B cell (primary cell): Measurements from ENCODE around the gene FAF1. TPM values are rescaled to one million over a fixed set of nuclear protein-coding genes. Genes with fewer than 3 reads are reported as not detected.

Experiments used
- ATAC-seq: fragments of 200-7000 bp; cut with Tn5 transposase; one replicate; pipeline ENCODE4 v1.10.0; 2021; ENCODE audit warnings: low read depth, mild to moderate bottlenecking, moderate number of reproducible peaks, moderate library complexity
- CTCF ChIA-PET: fragments of 350-600 bp; sonication (Branson Sonifier 250); formaldehyde crosslinking; loops from one replicate; lab custom pipeline; 2021; ENCODE audit warnings: antibody characterized with exemption, inconsistent platforms; lab: Charles Lee
- POLR2A ChIA-PET: fragments of 350-600 bp; sonication (Branson Sonifier 250); formaldehyde crosslinking; loops from one replicate; lab custom pipeline; 2021; ENCODE audit warnings: antibody characterized with exemption; lab: Charles Lee
- DNase-seq: peaks from one replicate; pipeline ENCODE4 v3.0.0; 2013
- H2AFZ ChIP-seq: 2 replicates; pipeline ENCODE4 v1.6.1; 2012; ENCODE audit warnings: mild to moderate bottlenecking, low read depth, low read length; ENCODE audit not compliant: insufficient read depth, poor library complexity, severe bottlenecking
- H3K27ac ChIP-seq, 2 donors: 1 replicate in 1 of 2; 2 replicates in 1 of 2; pipeline ENCODE4 v1.5.1; 2012 to 2013; ENCODE audit warnings: low read length in 2 of 2, mild to moderate bottlenecking in 2 of 2, moderate library complexity in 1 of 2
- H3K27me3 ChIP-seq, 4 experiments: fragments of 200-600 bp in 1 of 4; sonication (generic) in 1 of 4; replicated peaks in 1 of 4; 1 replicate in 2 of 4; 2 replicates in 2 of 4; pipeline versions ENCODE4 v1.6.1 to v1.7.0; 2013 to 2016; ENCODE audit warnings: low read length in 3 of 4, mild to moderate bottlenecking in 2 of 4, mixed read lengths in 1 of 4, moderate library complexity in 1 of 4; ENCODE audit not compliant: insufficient read depth in 4 of 4, control insufficient read depth in 3 of 4; ENCODE audit errors: control extremely low read depth in 1 of 4
- H3K36me3 ChIP-seq, 2 experiments: replicated peaks in 1 of 2; 1 replicate in 1 of 2; 2 replicates in 1 of 2; pipeline versions ENCODE4 v1.6.1 to v1.7.1; 2013; ENCODE audit warnings: low read length in 1 of 2; ENCODE audit not compliant: insufficient read depth in 2 of 2, control insufficient read depth in 1 of 2; ENCODE audit errors: control extremely low read depth in 1 of 2, extremely low read depth in 1 of 2
- H3K4me1 ChIP-seq, 2 donors: fragments of 200-600 bp in 1 of 2; sonication (generic) in 1 of 2; 1 replicate in 1 of 2; 2 replicates in 1 of 2; pipeline versions ENCODE4 v1.5.1 to v1.6.1; 2013 to 2017; ENCODE audit warnings: low read length in 2 of 2; ENCODE audit not compliant: control insufficient read depth in 2 of 2, insufficient read depth in 2 of 2
- H3K4me2 ChIP-seq: replicated peaks from 2 replicates; pipeline ENCODE3; 2012; ENCODE audit warnings: mild to moderate bottlenecking, low read depth, low read length; ENCODE audit not compliant: poor library complexity, severe bottlenecking
- H3K4me3 ChIP-seq, 5 experiments: fragments of 200-600 bp in 1 of 5; sonication (generic) in 1 of 5; 1 replicate in 3 of 5; 2 replicates in 2 of 5; pipeline versions ENCODE4 v1.5.1 to v1.7.0; 2011 to 2016; ENCODE audit warnings: low read length in 4 of 5, mild to moderate bottlenecking in 4 of 5, low read depth in 2 of 5, control low read depth in 1 of 5, moderate library complexity in 1 of 5; ENCODE audit not compliant: insufficient read depth in 1 of 5; ENCODE audit errors: control extremely low read depth in 1 of 5, extremely low read depth in 1 of 5
- H3K79me2 ChIP-seq: fragments of 200-600 bp; sonication (generic); one replicate; pipeline ENCODE4 v1.6.0; 2016; ENCODE audit warnings: low read length; ENCODE audit not compliant: control insufficient read depth, insufficient read depth
- H3K9ac ChIP-seq: fragments of 200-600 bp; sonication (generic); 2 replicates; pipeline ENCODE4 v1.6.1; 2017; ENCODE audit warnings: mild to moderate bottlenecking, low read length, moderate library complexity
- H3K9me3 ChIP-seq, 3 donors: one replicate each; pipeline versions ENCODE4 v1.6.1 to v1.7.1; 2013; ENCODE audit warnings: low read length in 2 of 3; ENCODE audit not compliant: control insufficient read depth in 2 of 3, insufficient read depth in 1 of 3; ENCODE audit errors: control extremely low read depth in 1 of 3
- H4K20me1 ChIP-seq: 2 replicates; pipeline ENCODE4 v1.6.0; 2012; ENCODE audit warnings: mild to moderate bottlenecking, low read length; ENCODE audit not compliant: insufficient read depth, control insufficient read depth, poor library complexity, severe bottlenecking
- H3K27ac Mint-ChIP-seq: one replicate; pipeline ENCODE4 v1.8.0; 2021; ENCODE audit warnings: mixed read lengths
- H3K27me3 Mint-ChIP-seq: one replicate; pipeline ENCODE4 v1.8.0; 2021; ENCODE audit warnings: mixed read lengths
- H3K4me1 Mint-ChIP-seq: one replicate; pipeline ENCODE4 v1.8.0; 2021; ENCODE audit warnings: mixed read lengths
- H3K4me3 Mint-ChIP-seq: one replicate; pipeline ENCODE4 v1.8.0; 2021; ENCODE audit warnings: mixed read lengths
- H3K9me3 Mint-ChIP-seq: one replicate; pipeline ENCODE4 v1.8.0; 2022; ENCODE audit warnings: mixed read lengths; ENCODE audit not compliant: insufficient read depth
- EZH2 ChIP-seq: IDR thresholded peaks from 2 replicates; pipeline ENCODE4 v1.6.1; 2012; ENCODE audit warnings: borderline replicate concordance, low read depth, mild to moderate bottlenecking, moderate library complexity, low read length; ENCODE audit not compliant: insufficient read depth, poor library complexity, severe bottlenecking
- WGBS: methylation state at CpG from one replicate; pipeline ENCODE4 v1.1.5; 2013; ENCODE audit warnings: missing lambda C conversion rate; ENCODE audit not compliant: insufficient coverage; 5-methylcytosine and 5-hydroxymethylcytosine counted together
- intact Hi-C: fragments of 100-400 bp; cut with micrococcal nuclease; formaldehyde crosslinking; loops from one replicate; pipeline ENCODE4 v1.10.0; 2022
- polyA plus RNA-seq: library from polyadenylated mRNA; depleted of rRNA; stranded (reverse); fragments of >200 nt; gene quantifications from 2 replicates; pipeline ENCODE4 v1.2.3, GENCODE V29; 2012
- total RNA-seq, 2 donors: library from RNA; stranded (reverse); fragments of 120-200 nt in 1 of 2; gene quantifications; 1 replicate in 1 of 2; 2 replicates in 1 of 2; pipeline versions ENCODE4 v1.2.3 to v1.2.4, GENCODE V29; 2013 to 2022
- TF ChIP-seq, protein P1 (sequence below): fragments of 200-600 bp; IDR thresholded peaks from one replicate; pipeline ENCODE4 v1.8.0; 2022; ENCODE audit warnings: antibody characterized with exemption, mild to moderate bottlenecking

Gene FAF1
- total and polyA plus RNA-seq, 2 donors (not counting 1 experiment from before 2014, with no cell fraction given): 10.1 to 58.4 TPM

DNA sequence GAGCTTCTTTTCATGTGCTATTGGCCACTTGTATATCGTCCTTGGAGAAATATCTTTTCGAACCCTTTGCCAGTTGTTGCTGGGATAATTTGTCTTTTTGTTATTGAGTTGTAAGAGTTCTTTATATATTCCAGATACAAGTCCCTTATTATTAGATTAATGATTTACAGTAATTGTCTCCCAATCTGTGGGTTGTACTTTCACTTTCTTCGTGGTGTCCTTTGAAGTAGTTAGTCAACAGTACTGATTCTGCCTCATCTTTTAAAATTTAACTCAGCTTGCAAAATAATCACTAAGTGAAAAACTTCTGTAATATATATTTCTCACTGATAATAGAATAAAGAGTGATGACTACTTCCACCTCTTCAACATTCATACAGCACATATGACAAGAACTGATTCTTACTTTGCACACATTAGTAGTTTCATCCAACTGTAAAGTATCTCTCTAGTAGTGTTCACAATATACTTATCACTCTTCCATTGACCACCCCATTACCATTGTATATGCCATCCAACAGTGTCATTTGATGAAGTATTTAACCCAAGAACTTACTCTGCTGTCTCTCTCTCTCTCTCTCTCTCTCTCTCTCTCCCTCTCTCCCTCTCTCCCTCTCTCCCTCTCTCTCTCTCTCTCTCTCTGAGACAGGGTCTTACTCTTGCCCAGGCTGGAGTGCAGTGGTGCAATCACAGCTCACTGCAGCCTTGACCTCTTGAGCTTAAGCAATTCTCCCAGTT is 432.6 kb downstream of the FAF1 start:
- peaks cover 0 to 4% (median 0%) of the 10 kb centered on the region in 3 donors for H3K9me3 ChIP-seq
- intact Hi-C loops: no loop called here
- no peak overlapping the region for H3K9ac ChIP-seq
- H3K4me3 ChIP-seq: no peak overlapping the region
- no peaks in the 10 kb centered on the region for H3K27me3 ChIP-seq
- H3K4me3 Mint-ChIP-seq: no peak overlapping the region
- no peak overlapping the region for H3K27ac ChIP-seq
- ChIA-PET CTCF (no interaction called here), POLR2A (no interaction called here)
- no peaks in the 10 kb centered on the region for H3K79me2 ChIP-seq
- DNase-seq (no peak), ATAC-seq (no peak)
- H3K27ac Mint-ChIP-seq: no peak overlapping the region
- H3K4me1 Mint-ChIP-seq: no peaks in the 10 kb centered on the region
- H3K36me3 ChIP-seq: peaks cover 4 to 8% of the 10 kb centered on the region in 2 experiments
- no peaks in the 10 kb centered on the region for H3K27me3 Mint-ChIP-seq
- H3K4me1 ChIP-seq: no peaks in the 10 kb centered on the region
- no peak for TF ChIP-seq EZH2
- TF ChIP-seq, protein P1, sequence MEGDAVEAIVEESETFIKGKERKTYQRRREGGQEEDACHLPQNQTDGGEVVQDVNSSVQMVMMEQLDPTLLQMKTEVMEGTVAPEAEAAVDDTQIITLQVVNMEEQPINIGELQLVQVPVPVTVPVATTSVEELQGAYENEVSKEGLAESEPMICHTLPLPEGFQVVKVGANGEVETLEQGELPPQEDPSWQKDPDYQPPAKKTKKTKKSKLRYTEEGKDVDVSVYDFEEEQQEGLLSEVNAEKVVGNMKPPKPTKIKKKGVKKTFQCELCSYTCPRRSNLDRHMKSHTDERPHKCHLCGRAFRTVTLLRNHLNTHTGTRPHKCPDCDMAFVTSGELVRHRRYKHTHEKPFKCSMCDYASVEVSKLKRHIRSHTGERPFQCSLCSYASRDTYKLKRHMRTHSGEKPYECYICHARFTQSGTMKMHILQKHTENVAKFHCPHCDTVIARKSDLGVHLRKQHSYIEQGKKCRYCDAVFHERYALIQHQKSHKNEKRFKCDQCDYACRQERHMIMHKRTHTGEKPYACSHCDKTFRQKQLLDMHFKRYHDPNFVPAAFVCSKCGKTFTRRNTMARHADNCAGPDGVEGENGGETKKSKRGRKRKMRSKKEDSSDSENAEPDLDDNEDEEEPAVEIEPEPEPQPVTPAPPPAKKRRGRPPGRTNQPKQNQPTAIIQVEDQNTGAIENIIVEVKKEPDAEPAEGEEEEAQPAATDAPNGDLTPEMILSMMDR: no peak
- no peak overlapping the region for H3K4me2 ChIP-seq
- H4K20me1 ChIP-seq: no peaks in the 10 kb centered on the region
- no peak overlapping the region for H2AFZ ChIP-seq
- peaks cover 7% of the 10 kb centered on the region for H3K9me3 Mint-ChIP-seq
- no CpG with 5 or more reads among the region's 3 CpGs for WGBS

DNA sequence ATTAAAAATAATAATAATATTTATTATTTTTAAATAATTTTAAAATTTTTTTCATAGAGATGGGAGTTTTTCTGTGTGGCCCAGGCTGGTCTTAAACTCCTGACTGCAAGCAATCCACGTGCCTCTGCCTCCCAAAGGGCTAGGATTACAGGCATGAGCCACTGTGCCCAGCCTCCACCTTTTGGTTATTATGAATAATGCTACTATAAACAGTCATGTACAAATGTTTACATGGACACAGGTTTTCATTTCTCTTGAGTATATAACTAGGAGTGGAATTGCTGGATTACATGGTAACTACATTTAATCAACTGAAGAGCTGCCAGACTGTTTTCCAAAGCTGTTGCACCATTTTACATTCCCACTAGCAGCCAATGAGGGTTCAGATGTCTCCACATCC is 433.6 kb downstream of the FAF1 start:
- ATAC-seq (no peak), DNase-seq (no peak)
- H3K27ac Mint-ChIP-seq: no peak overlapping the region
- no peaks in the 10 kb centered on the region for H3K27me3 ChIP-seq
- H3K9ac ChIP-seq: no peak overlapping the region
- H3K4me1 Mint-ChIP-seq: no peaks in the 10 kb centered on the region
- no peak overlapping the region for H3K27ac ChIP-seq
- H3K4me3 Mint-ChIP-seq: no peak overlapping the region
- intact Hi-C loops: no loop called here
- no peaks in the 10 kb centered on the region for H4K20me1 ChIP-seq
- CTCF ChIA-PET: no interaction called here
- no peaks in the 10 kb centered on the region for H3K79me2 ChIP-seq
- TF ChIP-seq EZH2: no peak
- TF ChIP-seq, protein P1: no peak
- no CpG with 5 or more reads among the region's 1 CpG for WGBS
- H3K36me3 ChIP-seq: peaks cover 4 to 6% of the 10 kb centered on the region in 2 experiments
- H3K4me3 ChIP-seq: no peak overlapping the region
- peaks cover 7% of the 10 kb centered on the region for H3K9me3 Mint-ChIP-seq
- POLR2A ChIA-PET: no interaction called here
- peaks cover 0 to 4% (median 0%) of the 10 kb centered on the region in 3 donors for H3K9me3 ChIP-seq
- no peaks in the 10 kb centered on the region for H3K4me1 ChIP-seq
- H2AFZ ChIP-seq: no peak overlapping the region
- H3K27me3 Mint-ChIP-seq: no peaks in the 10 kb centered on the region
- no peak overlapping the region for H3K4me2 ChIP-seq
